Thymus (tissue), 11 donors: ENCODE measurements around the gene P2RY8. TPM values are rescaled to one million over a fixed set of nuclear protein-coding genes. Genes with fewer than 3 reads are reported as not detected.
"Not testable (repeated sequence)": the region's sequence is repeated elsewhere in the genome, so short reads cannot be mapped to it uniquely, and the experiment has no call there.

Experiments used
- DNase-seq, 9 donors: peaks; one replicate each; pipeline ENCODE4 v3.0.0-alpha.2; 2013; ENCODE audit warnings: low spot score in 9 of 9, low read depth in 6 of 9, missing footprints in 1 of 9
- H3K27ac ChIP-seq, 2 donors: one replicate each; pipeline ENCODE4 v1.5.1; 2013; ENCODE audit warnings: control low read depth in 1 of 2, low read depth in 1 of 2, low read length in 1 of 2, mild to moderate bottlenecking in 1 of 2, moderate library complexity in 1 of 2
- H3K27me3 ChIP-seq, 2 donors: one replicate each; pipeline ENCODE4 v1.5.1; 2013; ENCODE audit warnings: low read length in 1 of 2; ENCODE audit not compliant: control insufficient read depth in 2 of 2, insufficient read depth in 1 of 2
- H3K36me3 ChIP-seq, 2 donors: one replicate each; pipeline ENCODE4 v1.5.1; 2013; ENCODE audit warnings: low read length in 1 of 2, mild to moderate bottlenecking in 1 of 2, moderate library complexity in 1 of 2; ENCODE audit not compliant: control insufficient read depth in 2 of 2, insufficient read depth in 2 of 2
- H3K4me1 ChIP-seq, 2 donors: one replicate each; pipeline ENCODE4 v1.5.1; 2013; ENCODE audit warnings: low read length in 2 of 2; ENCODE audit not compliant: control insufficient read depth in 2 of 2, insufficient read depth in 2 of 2
- H3K4me3 ChIP-seq, 2 donors: one replicate each; pipeline ENCODE4 v1.5.1; 2013; ENCODE audit warnings: low read length in 2 of 2, control low read depth in 1 of 2, mild to moderate bottlenecking in 1 of 2
- H3K9me3 ChIP-seq, 2 donors: one replicate each; pipeline ENCODE4 v1.5.1; 2013; ENCODE audit warnings: low read length in 1 of 2, mild to moderate bottlenecking in 1 of 2; ENCODE audit not compliant: control insufficient read depth in 2 of 2, insufficient read depth in 1 of 2
- WGBS: extraction: QIAGEN DNeasy Blood & Tissue Kit; methylation state at CpG from one replicate; pipeline ENCODE4 v1.1.7; 2013; 5-methylcytosine and 5-hydroxymethylcytosine counted together
- polyA plus RNA-seq: library from polyadenylated mRNA; stranded (reverse); fragments of 200-250 nt; gene quantifications from one replicate; pipeline ENCODE4 v1.2.3, GENCODE V29; 2013
- total RNA-seq: library from RNA; stranded (reverse); fragments of 120-200 nt; gene quantifications from one replicate; pipeline ENCODE4 v1.2.4, GENCODE V29; 2013
- donor health status: healthy.

Gene P2RY8
- total and polyA plus RNA-seq, 2 donors = 12.9 to 15.8 TPM

DNA sequence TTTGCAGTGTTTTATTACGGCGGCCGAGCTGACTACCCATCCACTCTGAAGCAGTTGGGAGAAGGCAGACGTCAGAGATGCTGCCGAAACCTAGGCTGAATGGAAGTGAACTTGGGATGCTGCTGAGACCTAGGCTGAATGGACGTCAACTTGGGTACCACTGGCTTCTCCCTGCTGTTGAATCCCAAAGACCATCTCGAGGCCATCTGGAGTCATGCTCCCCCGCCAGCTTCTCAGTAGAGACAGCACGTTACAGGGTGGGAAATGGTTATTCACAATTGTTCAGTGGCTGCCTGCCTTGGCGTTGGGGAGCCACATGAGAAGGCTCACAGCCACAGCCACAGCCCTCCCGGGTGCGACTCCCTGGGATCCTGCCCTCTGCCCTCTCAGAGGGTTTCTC, 40.9 kb downstream of the P2RY8 start:
- no peak overlapping the region for H3K27ac ChIP-seq
- no peaks in the 10 kb centered on the region for H3K27me3 ChIP-seq
- peaks cover 5 to 13% of the 10 kb centered on the region in 2 donors for H3K36me3 ChIP-seq
- H3K9me3 ChIP-seq = peaks cover 1 to 2% of the 10 kb centered on the region in 2 donors
- 91% methylated on average over 12 of the region's 12 CpGs for WGBS
- no peak for DNase-seq
- H3K4me1 ChIP-seq = peaks cover 6 to 32% of the 10 kb centered on the region in 2 donors
- no peak overlapping the region for H3K4me3 ChIP-seq

DNA sequence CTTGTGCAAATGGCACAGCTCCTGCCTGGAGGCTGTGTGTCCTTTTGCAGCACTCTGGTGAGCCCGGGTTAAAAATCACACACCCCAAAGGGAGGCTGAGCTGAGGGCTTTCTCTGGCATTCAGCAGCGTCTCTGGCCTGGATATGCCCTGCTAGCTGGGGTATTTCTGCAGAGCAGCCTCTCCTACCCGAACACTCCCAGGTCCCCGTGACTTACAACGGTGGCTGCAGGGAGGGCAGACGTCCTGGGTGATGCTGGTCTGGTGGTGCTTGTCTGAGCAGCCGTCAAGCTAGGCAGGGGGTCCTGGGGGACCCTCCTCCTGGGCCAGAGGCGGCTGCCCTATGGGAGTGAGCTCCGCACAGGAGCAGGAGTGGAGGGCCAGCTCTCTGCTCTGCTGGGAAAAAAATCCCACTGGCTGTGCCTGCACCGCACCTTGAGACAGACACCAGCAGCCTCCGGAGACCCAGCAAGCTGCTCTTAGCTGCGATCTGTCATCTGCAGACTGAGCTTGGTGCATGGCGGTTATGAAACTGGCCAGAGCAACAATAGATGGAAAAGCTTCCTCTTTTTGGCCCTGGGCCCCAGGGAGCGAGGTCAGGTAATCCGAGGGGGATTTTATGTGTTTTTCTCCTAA, 43.0 kb downstream of the P2RY8 start:
- 39% methylated on average over 15 of the region's 15 CpGs for WGBS
- Histone ChIP-seq H3K27me3 (no peaks in the 10 kb centered on the region), H3K27ac (peak overlapping the region in 1 of 2 donors; percentile 79), H3K9me3 (peaks cover 0 to 2% of the 10 kb centered on the region in 2 donors), H3K36me3 (peaks cover 5 to 13% of the 10 kb centered on the region in 2 donors), H3K4me1 (peaks cover 3 to 27% of the 10 kb centered on the region in 2 donors), H3K4me3 (no peak overlapping the region)
- peak in 1 of 9 donors; percentile 48 for DNase-seq

DNA sequence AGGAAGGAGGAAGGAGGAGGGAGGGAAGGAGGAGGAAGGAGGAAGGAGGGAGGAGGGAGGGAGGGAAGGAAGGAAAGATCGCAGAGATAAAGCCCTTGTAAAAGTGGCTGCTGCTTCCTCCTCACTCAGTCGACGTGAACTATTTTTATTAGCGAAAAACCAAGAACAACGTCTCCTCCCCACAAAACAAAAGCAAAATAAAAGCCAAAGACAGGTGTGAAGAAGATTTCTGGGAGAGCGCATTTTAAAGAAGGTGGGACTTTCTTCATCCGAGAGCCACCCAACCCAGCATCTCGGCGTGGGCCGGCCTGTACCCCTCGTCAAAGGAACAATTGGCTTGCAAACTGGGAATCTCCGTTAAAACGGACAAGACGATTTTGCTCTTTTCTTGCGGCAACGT, 43.6 kb downstream of the P2RY8 start:
- Histone ChIP-seq H3K27me3 (no peaks in the 10 kb centered on the region), H3K36me3 (peaks cover 7 to 16% of the 10 kb centered on the region in 2 donors), H3K9me3 (peaks cover 0 to 2% of the 10 kb centered on the region in 2 donors), H3K4me3 (no peak overlapping the region), H3K4me1 (peaks cover 3 to 28% of the 10 kb centered on the region in 2 donors), H3K27ac (peak overlapping the region in 1 of 2 donors; percentile 79)
- peak in 1 of 9 donors; percentile 37 for DNase-seq
- 56% methylated on average over 16 of the region's 16 CpGs for WGBS

DNA sequence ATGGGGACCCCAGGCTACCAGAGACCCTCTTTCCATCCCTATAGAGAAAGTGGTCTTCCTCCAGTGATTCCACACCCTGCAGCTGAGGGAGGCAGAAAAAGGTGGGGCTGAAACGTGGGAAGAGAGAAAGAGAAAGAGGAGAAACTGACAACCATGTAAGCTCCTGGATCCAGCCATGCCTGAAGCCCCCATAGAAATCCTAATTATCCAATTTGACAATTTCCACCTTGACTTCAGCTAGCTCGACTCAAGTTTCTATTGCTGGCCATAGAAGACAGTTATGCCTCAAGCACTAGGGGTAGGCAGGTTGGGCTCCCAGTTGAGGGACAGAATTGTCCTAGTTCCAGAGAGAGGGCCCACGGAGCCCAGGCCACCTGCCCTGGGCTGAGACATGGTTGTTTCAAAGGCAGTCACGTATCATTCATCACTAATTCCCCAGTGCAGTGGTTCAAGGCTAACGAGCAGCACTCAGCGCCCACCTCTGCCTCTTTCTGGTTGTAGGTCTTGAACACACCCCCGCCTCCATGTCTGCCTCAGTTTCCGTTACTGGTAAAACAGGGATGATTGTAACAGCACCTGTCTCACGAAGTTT, 44.5 kb downstream of the P2RY8 start:
- Histone ChIP-seq H3K27me3 (no peaks in the 10 kb centered on the region), H3K4me3 (no peak overlapping the region), H3K36me3 (peaks cover 7 to 13% of the 10 kb centered on the region in 2 donors), H3K9me3 (peaks cover 0 to 2% of the 10 kb centered on the region in 2 donors), H3K27ac (peak overlapping the region in 1 of 2 donors; percentile 43), H3K4me1 (peaks cover 3 to 37% of the 10 kb centered on the region in 2 donors)
- no peak for DNase-seq
- 97% methylated on average over 9 of the region's 9 CpGs for WGBS

DNA sequence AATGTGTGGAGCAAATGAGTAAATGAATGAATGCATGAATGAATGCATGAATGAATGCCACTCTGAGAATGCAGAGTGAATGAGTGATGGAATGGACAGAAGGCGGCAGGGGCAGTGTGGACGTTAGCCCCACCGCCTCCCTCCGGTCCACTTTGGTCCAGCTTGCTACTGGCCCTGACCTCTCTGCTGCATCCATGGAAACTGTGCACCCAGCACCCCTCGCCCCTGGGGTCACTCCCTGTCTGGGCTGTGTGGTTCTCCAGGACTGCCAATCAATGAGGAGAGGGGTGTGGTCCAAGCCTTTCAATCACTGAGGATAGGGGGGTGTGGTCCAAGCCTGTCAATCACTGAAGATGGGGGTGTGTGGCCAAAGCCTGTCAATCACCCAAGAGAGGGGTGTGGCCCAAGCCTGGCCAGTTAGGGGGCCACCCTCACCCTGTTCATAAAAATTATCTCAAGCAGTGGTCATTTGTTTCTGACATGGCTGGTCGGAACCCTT, 45.1 kb downstream of the P2RY8 start:
- peaks cover 0 to 2% of the 10 kb centered on the region in 2 donors for H3K9me3 ChIP-seq
- peak overlapping the region in 1 of 2 donors; percentile 43 for H3K27ac ChIP-seq
- no peaks in the 10 kb centered on the region for H3K27me3 ChIP-seq
- H3K4me1 ChIP-seq = peaks cover 3 to 43% of the 10 kb centered on the region in 2 donors
- WGBS = 98% methylated on average over 6 of the region's 6 CpGs
- H3K4me3 ChIP-seq = no peak overlapping the region
- no peak for DNase-seq
- H3K36me3 ChIP-seq = peaks cover 12% of the 10 kb centered on the region in 2 donors

DNA sequence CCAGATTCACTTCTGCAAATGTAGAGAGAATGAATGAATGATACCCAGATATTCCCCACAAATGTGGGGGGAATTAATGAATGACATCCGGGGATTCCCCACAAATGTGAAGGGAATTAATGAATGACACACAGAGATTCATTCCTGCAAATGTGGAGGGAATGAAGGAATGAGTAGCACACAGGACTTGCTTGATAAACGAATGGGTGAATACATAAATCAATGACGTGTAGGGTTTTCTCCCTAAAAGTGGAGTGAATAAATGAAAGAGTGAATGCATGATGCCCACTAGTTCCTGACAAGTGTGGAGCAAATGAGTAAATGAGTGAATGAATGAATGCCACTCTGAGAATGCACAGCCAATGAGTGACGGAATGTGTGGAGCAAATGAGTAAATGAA, 45.7 kb downstream of the P2RY8 start:
- H3K27me3 ChIP-seq, DNase-seq, H3K27ac ChIP-seq, H3K9me3 ChIP-seq, H3K4me3 ChIP-seq: not testable (repeated sequence)
- 98% methylated on average over 4 of the region's 4 CpGs for WGBS
- H3K36me3 ChIP-seq = peaks cover 16 to 18% of the 10 kb centered on the region in 2 donors
- H3K4me1 ChIP-seq = peaks cover 3 to 45% of the 10 kb centered on the region in 2 donors

DNA sequence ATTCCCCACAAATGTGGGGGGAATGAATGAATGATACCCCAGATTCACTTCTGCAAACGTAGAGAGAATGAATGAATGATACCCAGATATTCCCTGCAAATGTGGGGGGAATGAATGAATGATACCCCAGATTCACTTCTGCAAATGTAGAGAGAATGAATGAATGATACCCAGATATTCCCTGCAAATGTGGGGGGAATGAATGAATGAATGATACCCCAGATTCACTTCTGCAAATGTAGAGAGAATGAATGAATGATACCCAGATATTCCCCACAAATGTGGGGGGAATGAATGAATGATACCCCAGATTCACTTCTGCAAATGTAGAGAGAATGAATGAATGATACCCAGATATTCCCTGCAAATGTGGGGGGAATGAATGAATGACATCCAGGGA, 46.3 kb downstream of the P2RY8 start:
- not testable (repeated sequence) for H3K9me3 ChIP-seq, DNase-seq, H3K27ac ChIP-seq, H3K27me3 ChIP-seq, H3K4me3 ChIP-seq
- WGBS = 97% methylated on average over 1 of the region's 1 CpG
- peaks cover 13 to 18% of the 10 kb centered on the region in 2 donors for H3K36me3 ChIP-seq
- H3K4me1 ChIP-seq = peaks cover 3 to 42% of the 10 kb centered on the region in 2 donors

DNA sequence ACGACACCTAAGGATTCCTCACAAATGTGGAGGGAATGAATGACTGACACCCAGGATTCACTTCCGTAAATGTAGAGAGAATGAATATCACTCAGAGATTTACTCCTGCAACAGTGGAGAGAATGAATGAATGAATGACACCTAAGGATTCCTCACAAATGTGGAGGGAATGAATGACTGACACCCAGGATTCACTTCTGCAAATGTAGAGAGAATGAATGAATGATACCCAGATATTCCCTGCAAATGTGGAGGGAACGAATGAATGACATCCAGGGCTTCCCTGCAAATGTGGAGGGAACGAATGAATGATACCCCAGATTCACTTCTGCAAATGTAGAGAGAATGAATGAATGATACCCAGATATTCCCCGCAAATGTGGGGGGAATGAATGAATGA, 47.6 kb downstream of the P2RY8 start:
- H3K9me3 ChIP-seq, H3K4me3 ChIP-seq, DNase-seq, H3K27ac ChIP-seq, H3K27me3 ChIP-seq: not testable (repeated sequence)
- peaks cover 4 to 48% of the 10 kb centered on the region in 2 donors for H3K4me1 ChIP-seq
- WGBS = 87% methylated on average over 5 of the region's 5 CpGs
- H3K36me3 ChIP-seq = peaks cover 13 to 23% of the 10 kb centered on the region in 2 donors

DNA sequence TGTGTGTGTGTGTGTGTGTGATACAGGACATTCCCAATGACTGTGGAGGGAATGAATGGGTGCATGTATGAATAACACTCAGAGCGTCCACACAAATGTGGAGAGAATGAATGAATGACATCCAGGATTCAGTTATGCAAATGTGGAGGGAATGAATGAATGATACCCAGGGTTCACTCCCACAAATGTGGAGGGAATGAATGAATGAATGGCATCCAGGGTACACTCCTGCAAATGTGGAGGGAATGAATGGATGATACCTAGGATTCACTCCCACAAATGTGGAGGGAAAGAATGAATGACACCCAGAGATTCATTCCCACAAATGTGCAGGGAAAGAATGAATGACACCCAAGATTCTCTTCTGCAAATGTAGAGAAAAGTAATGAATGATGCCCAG, 48.2 kb downstream of the P2RY8 start:
- H3K36me3 ChIP-seq = peaks cover 10 to 23% of the 10 kb centered on the region in 2 donors
- peaks cover 2% of the 10 kb centered on the region in 2 donors for H3K9me3 ChIP-seq
- H3K27ac ChIP-seq = no peak overlapping the region
- DNase-seq = no peak
- WGBS = 98% methylated on average over 1 of the region's 1 CpG
- H3K27me3 ChIP-seq = no peaks in the 10 kb centered on the region
- H3K4me3 ChIP-seq = no peak overlapping the region
- H3K4me1 ChIP-seq = peaks cover 6 to 48% of the 10 kb centered on the region in 2 donors
